T1000 (cell line): Measurements from ENCODE around the gene CA7.
A peak's percentile ranks its signal among the peaks of the same experiment; 100 is the strongest.
"Not testable (repeated sequence)": the region's sequence is repeated elsewhere in the genome, so short reads cannot be mapped to it uniquely, and the experiment has no call there.

ENCODE experiments used
- DNase-seq: peaks from one replicate; lab custom pipeline; 2025; ENCODE audit warnings: mixed read lengths; lab: John Stamatoyannopoulos, UW

The CA7 gene

GRCh38 chr16:66873685-66874055 is 29.5 kb downstream of the CA7 start:
- DNase-seq = no peak

- no peak for DNase-seq
Observed at GRCh38 chr16:66874079-66874775, 30.0 kb downstream of the CA7 start.

- no peak for DNase-seq
Observed at GRCh38 chr16:66878067-66878466, 33.9 kb downstream of the CA7 start.

DNA sequence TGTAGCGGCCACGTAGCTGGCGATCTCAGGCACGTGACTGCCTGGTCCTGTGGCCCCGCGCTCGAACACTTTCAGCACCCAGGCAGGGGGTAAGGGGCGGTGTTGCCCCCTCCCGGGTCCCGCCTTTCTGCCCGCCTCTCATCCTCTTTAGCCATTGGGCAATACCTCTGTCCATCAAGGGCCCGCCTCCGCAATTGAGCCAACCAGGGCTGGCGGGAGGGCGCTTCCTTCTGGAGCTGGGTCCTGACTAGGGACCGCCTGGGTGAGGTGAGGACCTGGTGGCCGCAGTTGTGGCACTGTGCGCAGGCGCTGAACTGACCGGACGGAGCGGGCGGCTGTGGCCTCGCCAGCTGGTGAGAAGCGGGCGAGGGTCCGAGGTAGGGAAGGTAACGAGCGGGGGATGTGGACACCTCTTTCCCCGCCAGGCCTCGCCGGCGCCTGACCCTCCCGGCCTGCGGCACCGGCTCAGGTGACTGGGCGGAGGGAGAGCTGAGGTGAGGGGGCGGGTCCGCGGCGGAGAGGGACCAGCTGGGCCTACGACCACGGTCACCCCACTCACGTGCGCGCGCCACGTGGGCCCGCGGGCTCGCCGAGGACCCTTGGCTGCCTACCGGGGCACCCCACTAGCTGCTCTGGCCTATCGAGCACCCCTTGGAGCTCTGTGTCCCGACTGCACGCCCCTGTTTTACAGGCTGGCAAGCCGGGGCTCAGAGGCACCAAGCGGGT is 36.2 kb downstream of the CA7 start, which contains the start of gene PDP2:
TSS of gene PDP2 (plus strand) at position 228 of the 726 bp plus-strand sequence. CDS start 3,770 bp downstream, outside the sequence.
- peak; percentile 84 for DNase-seq

GRCh38 chr16:66881014-66881417 is 36.8 kb downstream of the CA7 start:
- no peak for DNase-seq

GRCh38 chr16:66881560-66881959 is 37.3 kb downstream of the CA7 start:
- no peak for DNase-seq

GRCh38 chr16:66881964-66882508 is 37.8 kb downstream of the CA7 start:
- no peak for DNase-seq

DNA sequence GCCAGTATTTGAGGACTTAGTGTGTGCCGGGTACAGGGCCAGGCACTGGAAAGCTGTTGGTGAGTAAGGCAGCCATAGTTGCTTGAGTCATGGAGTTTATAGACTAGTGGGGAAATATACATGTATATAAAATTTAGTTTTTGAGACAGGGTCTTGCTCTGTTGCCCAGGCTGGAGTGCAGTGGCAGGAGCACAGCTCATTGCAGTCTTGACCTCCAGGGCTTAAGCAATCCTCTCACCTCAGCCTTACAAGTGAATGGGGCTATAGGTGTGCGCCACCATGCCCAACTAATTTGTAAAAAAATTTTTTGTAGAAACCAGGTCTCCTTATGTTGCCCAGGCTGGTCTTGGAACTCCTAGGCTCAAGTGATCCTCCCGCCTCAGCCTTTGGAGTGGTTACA is 38.5 kb downstream of the CA7 start:
- no peak for DNase-seq

GRCh38 chr16:66885491-66885890 is 41.3 kb downstream of the CA7 start:
- no peak for DNase-seq

DNA sequence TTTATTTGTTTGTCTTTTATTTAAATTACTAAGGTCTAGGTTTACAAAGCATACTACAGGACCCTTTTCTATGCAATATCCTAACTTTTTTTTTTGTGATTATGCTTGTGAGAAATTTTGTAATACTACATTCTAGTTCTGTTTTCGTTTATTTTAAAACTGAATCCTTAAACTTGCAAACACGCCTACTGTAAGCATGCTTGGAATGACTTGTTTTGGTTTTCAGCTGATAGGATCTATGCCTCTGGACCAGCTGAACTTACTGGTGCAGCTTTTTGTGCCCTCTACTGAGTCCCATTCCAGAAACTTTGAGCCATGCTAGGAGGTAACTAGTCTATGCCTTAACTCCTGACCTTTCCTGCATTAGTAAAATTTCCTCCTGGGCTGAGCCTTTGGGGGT is 42.1 kb downstream of the CA7 start:
- DNase-seq = no peak

GRCh38 chr16:66886914-66887313 is 42.7 kb downstream of the CA7 start:
- DNase-seq = no peak

DNA sequence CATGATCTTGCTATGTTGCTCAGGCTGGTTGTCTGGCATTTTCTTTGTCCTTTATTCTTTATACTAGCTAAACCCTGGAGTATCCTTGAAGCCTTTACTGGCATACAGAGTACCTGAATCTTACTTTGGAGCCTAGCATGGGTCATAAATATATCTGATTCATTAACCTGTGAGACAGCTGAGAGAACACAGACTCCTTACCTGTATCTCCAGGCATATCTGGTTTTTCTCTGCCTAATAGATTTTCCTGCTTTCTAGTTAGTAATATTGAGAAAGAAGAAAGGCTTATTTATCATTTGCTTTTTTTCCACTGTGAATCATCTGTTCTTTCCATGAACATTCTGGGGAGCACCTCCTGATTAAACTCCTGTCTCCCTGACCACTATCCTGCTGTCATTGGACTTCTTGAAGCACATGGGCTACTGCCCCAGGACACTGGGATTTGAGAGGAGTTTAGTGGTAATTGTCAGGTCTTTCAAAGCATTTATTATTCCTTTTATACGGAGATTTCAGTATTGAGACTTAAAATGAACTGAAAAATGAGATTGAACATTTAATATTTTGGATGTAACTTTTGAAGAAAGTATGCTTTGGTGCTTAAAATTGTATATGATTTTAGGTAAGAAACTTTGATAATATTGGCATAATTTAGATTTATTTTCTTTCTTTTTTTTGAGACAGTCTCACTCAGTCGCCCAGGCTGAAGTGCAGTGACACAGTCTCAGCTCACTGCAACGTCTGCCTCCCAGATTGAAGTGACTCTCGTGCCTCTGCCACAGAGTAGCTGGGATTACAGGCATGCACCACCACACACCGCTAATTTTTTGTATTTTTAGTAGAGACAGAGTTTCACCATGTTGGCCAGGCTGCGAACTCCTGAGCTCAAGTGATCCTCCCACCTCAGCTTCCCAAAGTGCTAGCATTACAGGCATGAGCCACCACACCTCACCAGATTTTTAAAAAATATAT is 44.7 kb downstream of the CA7 start:
- no peak for DNase-seq

- no peak for DNase-seq
Observed at GRCh38 chr16:66889622-66890021, 45.4 kb downstream of the CA7 start.

- no peak for DNase-seq
Observed at GRCh38 chr16:66890799-66891198, 46.6 kb downstream of the CA7 start.

DNA sequence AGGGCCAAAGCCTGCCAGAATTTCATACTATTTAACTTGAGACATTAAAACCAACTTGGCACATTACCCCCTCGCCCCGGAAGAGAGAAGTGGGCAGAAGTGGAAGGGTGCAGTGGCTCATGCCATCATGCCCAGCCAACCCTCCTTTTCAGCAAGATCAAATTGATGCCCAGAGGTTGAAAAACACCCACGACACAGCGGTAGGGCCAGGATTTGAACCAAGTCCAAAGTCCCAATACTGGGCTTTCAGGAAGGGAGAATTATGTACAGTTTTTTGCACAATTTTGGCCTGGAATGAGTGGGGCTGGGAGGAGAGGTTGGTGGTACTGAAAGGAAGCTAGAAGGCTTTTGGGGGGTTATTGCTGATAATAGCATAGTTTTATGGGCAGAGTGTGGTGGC is 47.1 kb downstream of the CA7 start:
- DNase-seq = no peak

- DNase-seq = no peak
Observed at GRCh38 chr16:66891797-66892196, 47.6 kb downstream of the CA7 start.

- no peak for DNase-seq
Observed at GRCh38 chr16:66894055-66894454, 49.8 kb downstream of the CA7 start.

GRCh38 chr16:66894948-66895688 is 50.9 kb downstream of the CA7 start:
- DNase-seq = peak; percentile 52

GRCh38 chr16:66895689-66895979 is 51.4 kb downstream of the CA7 start:
- DNase-seq = no peak

- no peak for DNase-seq
Observed at GRCh38 chr16:66895999-66896398, 51.8 kb downstream of the CA7 start.

GRCh38 chr16:66896682-66897081 is 52.5 kb downstream of the CA7 start:
- not testable (repeated sequence) for DNase-seq

GRCh38 chr16:66898207-66898606 is 54.0 kb downstream of the CA7 start:
- DNase-seq = no peak
